Stimulated activated CD8-positive, alpha-beta memory T cell treated with anti-CD3 and anti-CD28 coated beads, Interleukin-15, amount 100 ng/mL, for 4 hours (primary cell): ENCODE measurements around the gene CHST3.
A peak's percentile ranks its signal among the peaks of the same experiment; 100 is the strongest.
"Not testable (repeated sequence)": the region's sequence is repeated elsewhere in the genome, so short reads cannot be mapped to it uniquely, and the experiment has no call there.

Experiments
- DNase-seq, 2 donors: peaks; one replicate each; pipeline ENCODE4 v3.0.0-alpha.2; 2020; ENCODE audit warnings: low read depth in 2 of 2

CHST3 gene

GRCh38 chr10:72030762-72031543 is 66.8 kb downstream of the CHST3 start:
- no peak for DNase-seq

- no peak for DNase-seq
These were observed 67.5 kb downstream of the CHST3 start for GRCh38 chr10:72031706-72032105.

GRCh38 chr10:72032409-72033162 is 68.4 kb downstream of the CHST3 start:
- not testable (repeated sequence) for DNase-seq

- no peak for DNase-seq
These were observed 69.9 kb downstream of the CHST3 start for GRCh38 chr10:72034040-72034499.

GRCh38 chr10:72034761-72035160 is 70.6 kb downstream of the CHST3 start:
- no peak for DNase-seq

GRCh38 chr10:72035252-72035887 is 71.2 kb downstream of the CHST3 start:
- DNase-seq: no peak

GRCh38 chr10:72037266-72037665 is 73.1 kb downstream of the CHST3 start:
- DNase-seq: no peak

GRCh38 chr10:72037811-72038210 is 73.6 kb downstream of the CHST3 start:
- DNase-seq: no peak

- DNase-seq: no peak
These were observed 74.3 kb downstream of the CHST3 start for GRCh38 chr10:72038458-72039001.

GRCh38 chr10:72039377-72039776 is 75.2 kb downstream of the CHST3 start:
- no peak for DNase-seq

- no peak for DNase-seq
These were observed 77.3 kb downstream of the CHST3 start for GRCh38 chr10:72041491-72041890.

GRCh38 chr10:72043016-72043834 is 79.0 kb downstream of the CHST3 start:
- DNase-seq: no peak

GRCh38 chr10:72044417-72045041 is 80.3 kb downstream of the CHST3 start:
- no peak for DNase-seq

GRCh38 chr10:72045586-72045985 is 81.4 kb downstream of the CHST3 start:
- DNase-seq: no peak

GRCh38 chr10:72048450-72049124 is 84.4 kb downstream of the CHST3 start:
- peak; percentile 71 to 76 for DNase-seq

- DNase-seq: no peak
These were observed 85.3 kb downstream of the CHST3 start for GRCh38 chr10:72049472-72049871.

- DNase-seq: no peak
These were observed 86.0 kb downstream of the CHST3 start for GRCh38 chr10:72049969-72050781.

GRCh38 chr10:72050873-72051272 is 86.7 kb downstream of the CHST3 start:
- DNase-seq: no peak

GRCh38 chr10:72053690-72054089 is 89.5 kb downstream of the CHST3 start:
- DNase-seq: no peak
